KMS-11 (cell line): ENCODE results near the gene ADAM33.

Experiments used
- H2AFZ ChIP-seq: fragments of 200-600 bp; sonication (generic); 2 replicates; pipeline ENCODE4 v1.6.1; 2016; ENCODE audit warnings: antibody characterized with exemption, mixed run types, low read depth
- H3K27ac ChIP-seq: fragments of 200-600 bp; sonication (generic); 2 replicates; pipeline ENCODE4 v1.6.1; 2016; ENCODE audit warnings: mild to moderate bottlenecking, mixed run types
- H3K27me3 ChIP-seq: fragments of 200-600 bp; sonication (generic); 2 replicates; pipeline ENCODE4 v1.6.1; 2017; ENCODE audit warnings: mild to moderate bottlenecking, low read depth, mixed run types, moderate library complexity; ENCODE audit not compliant: insufficient read depth
- H3K36me3 ChIP-seq: fragments of 200-600 bp; sonication (generic); 2 replicates; pipeline ENCODE4 v1.6.1; 2017; ENCODE audit warnings: mild to moderate bottlenecking, mixed run types; ENCODE audit not compliant: insufficient read depth
- H3K4me1 ChIP-seq: fragments of 200-600 bp; sonication (generic); 2 replicates; pipeline ENCODE4 v1.6.1; 2016; ENCODE audit warnings: mild to moderate bottlenecking, low read depth, mixed run types; ENCODE audit not compliant: poor library complexity, severe bottlenecking
- H3K4me2 ChIP-seq: fragments of 200-600 bp; sonication (generic); 2 replicates; pipeline ENCODE4 v1.7.0; 2016; ENCODE audit warnings: mild to moderate bottlenecking, mixed run types
- H3K4me3 ChIP-seq: fragments of 200-600 bp; sonication (generic); IDR thresholded peaks from 2 replicates; pipeline ENCODE4 v1.6.1; 2017; ENCODE audit warnings: low read depth, low read length, mixed read lengths; ENCODE audit not compliant: insufficient read depth
- H3K79me2 ChIP-seq: fragments of 200-600 bp; sonication (generic); 2 replicates; pipeline ENCODE4 v1.6.1; 2016; ENCODE audit warnings: low read depth, mixed run types; ENCODE audit not compliant: insufficient read depth
- H3K9ac ChIP-seq: fragments of 200-600 bp; sonication (generic); 2 replicates; pipeline ENCODE4 v1.6.1; 2016; ENCODE audit warnings: mild to moderate bottlenecking, mixed run types
- H4K20me1 ChIP-seq: fragments of 200-600 bp; sonication (generic); 2 replicates; pipeline ENCODE4 v1.6.1; 2016; ENCODE audit warnings: mild to moderate bottlenecking, mixed run types; ENCODE audit not compliant: insufficient read depth
- CTCF ChIP-seq: fragments of 200-600 bp; sonication (generic); conservative IDR thresholded peaks from 2 replicates; pipeline ENCODE4 v1.6.1; 2017; ENCODE audit warnings: low read depth, mild to moderate bottlenecking, antibody characterized with exemption, low read length, moderate library complexity, mixed read lengths

ADAM33 gene

GRCh38 chr20:3729378-3729777 lies 47.6 kb upstream of the ADAM33 start:
- no peaks in the 10 kb centered on the region for H3K27me3 ChIP-seq
- H3K79me2 ChIP-seq: no peaks in the 10 kb centered on the region
- H2AFZ ChIP-seq: no peak overlapping the region
- H3K36me3 ChIP-seq: no peaks in the 10 kb centered on the region
- no peaks in the 10 kb centered on the region for H3K4me1 ChIP-seq
- H3K27ac ChIP-seq: no peak overlapping the region
- H3K4me2 ChIP-seq: no peak overlapping the region
- TF ChIP-seq CTCF: no peak
- H3K4me3 ChIP-seq: no peak overlapping the region
- H3K9ac ChIP-seq: no peak overlapping the region
- no peaks in the 10 kb centered on the region for H4K20me1 ChIP-seq

- H3K4me1 ChIP-seq: no peaks in the 10 kb centered on the region
- H3K79me2 ChIP-seq: no peaks in the 10 kb centered on the region
- no peak overlapping the region for H2AFZ ChIP-seq
- TF ChIP-seq CTCF: no peak
- no peak overlapping the region for H3K4me2 ChIP-seq
- H3K27me3 ChIP-seq: no peaks in the 10 kb centered on the region
- H3K27ac ChIP-seq: no peak overlapping the region
- no peak overlapping the region for H3K9ac ChIP-seq
- H4K20me1 ChIP-seq: no peaks in the 10 kb centered on the region
- no peaks in the 10 kb centered on the region for H3K36me3 ChIP-seq
- H3K4me3 ChIP-seq: no peak overlapping the region
Measured at GRCh38 chr20:3728876-3729275, 47.1 kb upstream of the ADAM33 start.

- no peaks in the 10 kb centered on the region for H3K4me1 ChIP-seq
- H3K79me2 ChIP-seq: no peaks in the 10 kb centered on the region
- no peaks in the 10 kb centered on the region for H4K20me1 ChIP-seq
- H3K4me3 ChIP-seq: no peak overlapping the region
- H2AFZ ChIP-seq: no peak overlapping the region
- H3K9ac ChIP-seq: no peak overlapping the region
- no peak overlapping the region for H3K27ac ChIP-seq
- no peak for TF ChIP-seq CTCF
- H3K36me3 ChIP-seq: no peaks in the 10 kb centered on the region
- no peaks in the 10 kb centered on the region for H3K27me3 ChIP-seq
- H3K4me2 ChIP-seq: no peak overlapping the region
Measured at GRCh38 chr20:3728354-3728753, 46.5 kb upstream of the ADAM33 start.

- Histone ChIP-seq H3K27ac (no peak overlapping the region), H3K36me3 (no peaks in the 10 kb centered on the region), H3K4me3 (no peak overlapping the region), H2AFZ (no peak overlapping the region), H3K4me2 (no peak overlapping the region), H4K20me1 (no peaks in the 10 kb centered on the region), H3K79me2 (no peaks in the 10 kb centered on the region), H3K27me3 (no peaks in the 10 kb centered on the region), H3K9ac (no peak overlapping the region), H3K4me1 (no peaks in the 10 kb centered on the region)
- no peak for TF ChIP-seq CTCF
Measured at GRCh38 chr20:3727401-3728021, 45.7 kb upstream of the ADAM33 start.
